ENCODE measurements around the gene MCOLN1. TPM values are rescaled to one million over a fixed set of nuclear protein-coding genes. Genes with fewer than 3 reads are reported as not detected.

Gene MCOLN1
- total and polyA plus RNA-seq, 2 experiments from 2014 or later, result 7.2 to 16.1 TPM

DNA sequence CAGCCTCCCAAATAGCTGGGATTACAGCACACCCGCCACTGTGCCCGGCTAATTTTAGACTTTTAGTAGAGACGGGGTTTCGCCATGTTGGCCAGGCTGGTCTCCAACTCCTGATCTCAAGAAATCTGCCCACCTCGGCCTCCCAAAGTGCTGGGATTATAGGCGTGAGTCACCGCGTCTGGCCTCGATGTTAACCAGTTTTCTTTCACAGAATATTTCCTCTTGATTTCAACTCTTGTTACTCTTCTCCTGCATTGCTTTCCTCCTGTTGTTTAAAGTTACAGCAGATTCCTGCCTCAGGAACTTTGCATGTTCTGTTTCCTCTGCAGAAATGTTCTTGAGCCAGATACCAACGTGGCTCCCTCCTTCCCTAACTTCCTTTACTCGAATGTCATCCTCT lies 29.9 kb upstream of the MCOLN1 start (continued):
- TF ChIP-seq, protein P1, sequence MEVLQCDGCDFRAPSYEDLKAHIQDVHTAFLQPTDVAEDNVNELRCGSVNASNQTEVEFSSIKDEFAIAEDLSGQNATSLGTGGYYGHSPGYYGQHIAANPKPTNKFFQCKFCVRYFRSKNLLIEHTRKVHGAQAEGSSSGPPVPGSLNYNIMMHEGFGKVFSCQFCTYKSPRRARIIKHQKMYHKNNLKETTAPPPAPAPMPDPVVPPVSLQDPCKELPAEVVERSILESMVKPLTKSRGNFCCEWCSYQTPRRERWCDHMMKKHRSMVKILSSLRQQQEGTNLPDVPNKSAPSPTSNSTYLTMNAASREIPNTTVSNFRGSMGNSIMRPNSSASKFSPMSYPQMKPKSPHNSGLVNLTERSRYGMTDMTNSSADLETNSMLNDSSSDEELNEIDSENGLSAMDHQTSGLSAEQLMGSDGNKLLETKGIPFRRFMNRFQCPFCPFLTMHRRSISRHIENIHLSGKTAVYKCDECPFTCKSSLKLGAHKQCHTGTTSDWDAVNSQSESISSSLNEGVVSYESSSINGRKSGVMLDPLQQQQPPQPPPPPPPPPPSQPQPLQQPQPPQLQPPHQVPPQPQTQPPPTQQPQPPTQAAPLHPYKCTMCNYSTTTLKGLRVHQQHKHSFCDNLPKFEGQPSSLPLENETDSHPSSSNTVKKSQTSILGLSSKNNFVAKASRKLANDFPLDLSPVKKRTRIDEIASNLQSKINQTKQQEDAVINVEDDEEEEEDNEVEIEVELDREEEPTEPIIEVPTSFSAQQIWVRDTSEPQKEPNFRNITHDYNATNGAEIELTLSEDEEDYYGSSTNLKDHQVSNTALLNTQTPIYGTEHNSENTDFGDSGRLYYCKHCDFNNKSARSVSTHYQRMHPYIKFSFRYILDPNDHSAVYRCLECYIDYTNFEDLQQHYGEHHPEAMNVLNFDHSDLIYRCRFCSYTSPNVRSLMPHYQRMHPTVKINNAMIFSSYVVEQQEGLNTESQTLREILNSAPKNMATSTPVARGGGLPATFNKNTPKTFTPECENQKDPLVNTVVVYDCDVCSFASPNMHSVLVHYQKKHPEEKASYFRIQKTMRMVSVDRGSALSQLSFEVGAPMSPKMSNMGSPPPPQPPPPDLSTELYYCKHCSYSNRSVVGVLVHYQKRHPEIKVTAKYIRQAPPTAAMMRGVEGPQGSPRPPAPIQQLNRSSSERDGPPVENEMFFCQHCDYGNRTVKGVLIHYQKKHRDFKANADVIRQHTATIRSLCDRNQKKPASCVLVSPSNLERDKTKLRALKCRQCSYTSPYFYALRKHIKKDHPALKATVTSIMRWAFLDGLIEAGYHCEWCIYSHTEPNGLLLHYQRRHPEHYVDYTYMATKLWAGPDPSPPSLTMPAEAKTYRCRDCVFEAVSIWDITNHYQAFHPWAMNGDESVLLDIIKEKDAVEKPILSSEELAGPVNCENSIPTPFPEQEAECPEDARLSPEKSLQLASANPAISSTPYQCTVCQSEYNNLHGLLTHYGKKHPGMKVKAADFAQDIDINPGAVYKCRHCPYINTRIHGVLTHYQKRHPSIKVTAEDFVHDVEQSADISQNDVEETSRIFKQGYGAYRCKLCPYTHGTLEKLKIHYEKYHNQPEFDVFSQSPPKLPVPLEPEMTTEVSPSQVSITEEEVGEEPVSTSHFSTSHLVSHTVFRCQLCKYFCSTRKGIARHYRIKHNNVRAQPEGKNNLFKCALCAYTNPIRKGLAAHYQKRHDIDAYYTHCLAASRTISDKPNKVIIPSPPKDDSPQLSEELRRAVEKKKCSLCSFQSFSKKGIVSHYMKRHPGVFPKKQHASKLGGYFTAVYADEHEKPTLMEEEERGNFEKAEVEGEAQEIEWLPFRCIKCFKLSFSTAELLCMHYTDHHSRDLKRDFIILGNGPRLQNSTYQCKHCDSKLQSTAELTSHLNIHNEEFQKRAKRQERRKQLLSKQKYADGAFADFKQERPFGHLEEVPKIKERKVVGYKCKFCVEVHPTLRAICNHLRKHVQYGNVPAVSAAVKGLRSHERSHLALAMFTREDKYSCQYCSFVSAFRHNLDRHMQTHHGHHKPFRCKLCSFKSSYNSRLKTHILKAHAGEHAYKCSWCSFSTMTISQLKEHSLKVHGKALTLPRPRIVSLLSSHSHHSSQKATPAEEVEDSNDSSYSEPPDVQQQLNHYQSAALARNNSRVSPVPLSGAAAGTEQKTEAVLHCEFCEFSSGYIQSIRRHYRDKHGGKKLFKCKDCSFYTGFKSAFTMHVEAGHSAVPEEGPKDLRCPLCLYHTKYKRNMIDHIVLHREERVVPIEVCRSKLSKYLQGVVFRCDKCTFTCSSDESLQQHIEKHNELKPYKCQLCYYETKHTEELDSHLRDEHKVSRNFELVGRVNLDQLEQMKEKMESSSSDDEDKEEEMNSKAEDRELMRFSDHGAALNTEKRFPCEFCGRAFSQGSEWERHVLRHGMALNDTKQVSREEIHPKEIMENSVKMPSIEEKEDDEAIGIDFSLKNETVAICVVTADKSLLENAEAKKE (CRISPR knock-in tag; IDR thresholded peaks at IDR 0.05), result no peak
- TF ChIP-seq, protein P2, sequence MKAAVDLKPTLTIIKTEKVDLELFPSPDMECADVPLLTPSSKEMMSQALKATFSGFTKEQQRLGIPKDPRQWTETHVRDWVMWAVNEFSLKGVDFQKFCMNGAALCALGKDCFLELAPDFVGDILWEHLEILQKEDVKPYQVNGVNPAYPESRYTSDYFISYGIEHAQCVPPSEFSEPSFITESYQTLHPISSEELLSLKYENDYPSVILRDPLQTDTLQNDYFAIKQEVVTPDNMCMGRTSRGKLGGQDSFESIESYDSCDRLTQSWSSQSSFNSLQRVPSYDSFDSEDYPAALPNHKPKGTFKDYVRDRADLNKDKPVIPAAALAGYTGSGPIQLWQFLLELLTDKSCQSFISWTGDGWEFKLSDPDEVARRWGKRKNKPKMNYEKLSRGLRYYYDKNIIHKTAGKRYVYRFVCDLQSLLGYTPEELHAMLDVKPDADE (IDR thresholded peaks at IDR 0.05), result no peak
- no peak for TF ChIP-seq ZNF114 (CRISPR knock-in tag; IDR thresholded peaks at IDR 0.05)
- no peak for TF ChIP-seq NANOG (IDR thresholded peaks at IDR 0.05; ENCODE audit: borderline replicate concordance)
- no peak for TF ChIP-seq ZNF331 (CRISPR knock-in tag; IDR thresholded peaks at IDR 0.05; ENCODE audit: low read depth)
- TF ChIP-seq, protein P3, sequence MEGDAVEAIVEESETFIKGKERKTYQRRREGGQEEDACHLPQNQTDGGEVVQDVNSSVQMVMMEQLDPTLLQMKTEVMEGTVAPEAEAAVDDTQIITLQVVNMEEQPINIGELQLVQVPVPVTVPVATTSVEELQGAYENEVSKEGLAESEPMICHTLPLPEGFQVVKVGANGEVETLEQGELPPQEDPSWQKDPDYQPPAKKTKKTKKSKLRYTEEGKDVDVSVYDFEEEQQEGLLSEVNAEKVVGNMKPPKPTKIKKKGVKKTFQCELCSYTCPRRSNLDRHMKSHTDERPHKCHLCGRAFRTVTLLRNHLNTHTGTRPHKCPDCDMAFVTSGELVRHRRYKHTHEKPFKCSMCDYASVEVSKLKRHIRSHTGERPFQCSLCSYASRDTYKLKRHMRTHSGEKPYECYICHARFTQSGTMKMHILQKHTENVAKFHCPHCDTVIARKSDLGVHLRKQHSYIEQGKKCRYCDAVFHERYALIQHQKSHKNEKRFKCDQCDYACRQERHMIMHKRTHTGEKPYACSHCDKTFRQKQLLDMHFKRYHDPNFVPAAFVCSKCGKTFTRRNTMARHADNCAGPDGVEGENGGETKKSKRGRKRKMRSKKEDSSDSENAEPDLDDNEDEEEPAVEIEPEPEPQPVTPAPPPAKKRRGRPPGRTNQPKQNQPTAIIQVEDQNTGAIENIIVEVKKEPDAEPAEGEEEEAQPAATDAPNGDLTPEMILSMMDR (conservative IDR thresholded peaks at IDR 0.05; ENCODE audit: low read depth in 2 of 2), result no peak
- no peak for TF ChIP-seq EZH2phosphoT487 (IDR thresholded peaks at IDR 0.05; ENCODE audit: unreplicated experiment)

All from GM23338 (cell line).